Tibial nerve (tissue), 3 donors: ENCODE results near the gene PTGDS.

Source experiments
- POLR2A ChIP-seq, 2 donors: fragments of 450-650 bp; IDR thresholded peaks; one replicate each; pipeline ENCODE4 v1.6.1; 2017; ENCODE audit warnings: antibody characterized with exemption in 2 of 2, mild to moderate bottlenecking in 2 of 2, moderate library complexity in 2 of 2
- TF ChIP-seq, protein P1 (sequence below), 5 experiments: fragments of 200-600 bp in 3 of 5; fragments of 450-650 bp in 2 of 5; sonication (generic) in 3 of 5; IDR thresholded peaks; one replicate each; pipeline ENCODE4 v1.5.1; 2016 to 2019; ENCODE audit warnings: antibody characterized with exemption in 5 of 5, mild to moderate bottlenecking in 3 of 5, moderate library complexity in 2 of 5

DNA sequence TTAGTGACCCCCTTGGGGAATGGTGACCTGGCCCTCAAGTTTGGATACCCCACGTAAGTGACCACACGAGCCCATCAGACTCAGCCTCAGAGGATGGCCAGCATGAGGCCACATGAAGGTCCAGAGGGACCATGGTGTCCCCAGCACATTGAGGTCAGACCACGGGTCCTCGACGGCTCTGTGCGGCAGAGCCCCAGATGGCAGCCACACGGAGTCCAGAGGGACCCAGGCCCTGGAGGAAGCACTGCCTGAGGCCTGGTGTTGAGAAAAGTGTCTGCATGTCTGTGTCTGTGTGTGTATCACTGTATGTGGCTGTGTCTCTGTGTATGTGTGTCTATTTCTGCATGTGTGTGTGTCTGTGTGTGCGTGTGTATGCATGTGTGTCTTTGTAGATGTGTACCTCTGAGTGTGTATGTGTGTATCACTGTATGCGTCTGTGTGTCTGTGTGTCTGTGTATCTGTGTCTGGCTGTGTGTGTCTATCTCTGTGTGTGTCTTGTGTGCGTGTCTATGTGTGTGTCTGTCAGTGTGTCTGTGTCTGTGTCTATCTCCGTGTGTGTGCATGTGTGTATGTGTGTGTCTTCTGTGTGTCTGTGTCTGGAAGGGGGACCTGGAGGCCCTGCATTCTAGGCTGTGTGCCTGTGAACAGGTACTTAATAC is 6.5 kb downstream of the PTGDS start:
- TF ChIP-seq, protein P1, sequence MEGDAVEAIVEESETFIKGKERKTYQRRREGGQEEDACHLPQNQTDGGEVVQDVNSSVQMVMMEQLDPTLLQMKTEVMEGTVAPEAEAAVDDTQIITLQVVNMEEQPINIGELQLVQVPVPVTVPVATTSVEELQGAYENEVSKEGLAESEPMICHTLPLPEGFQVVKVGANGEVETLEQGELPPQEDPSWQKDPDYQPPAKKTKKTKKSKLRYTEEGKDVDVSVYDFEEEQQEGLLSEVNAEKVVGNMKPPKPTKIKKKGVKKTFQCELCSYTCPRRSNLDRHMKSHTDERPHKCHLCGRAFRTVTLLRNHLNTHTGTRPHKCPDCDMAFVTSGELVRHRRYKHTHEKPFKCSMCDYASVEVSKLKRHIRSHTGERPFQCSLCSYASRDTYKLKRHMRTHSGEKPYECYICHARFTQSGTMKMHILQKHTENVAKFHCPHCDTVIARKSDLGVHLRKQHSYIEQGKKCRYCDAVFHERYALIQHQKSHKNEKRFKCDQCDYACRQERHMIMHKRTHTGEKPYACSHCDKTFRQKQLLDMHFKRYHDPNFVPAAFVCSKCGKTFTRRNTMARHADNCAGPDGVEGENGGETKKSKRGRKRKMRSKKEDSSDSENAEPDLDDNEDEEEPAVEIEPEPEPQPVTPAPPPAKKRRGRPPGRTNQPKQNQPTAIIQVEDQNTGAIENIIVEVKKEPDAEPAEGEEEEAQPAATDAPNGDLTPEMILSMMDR (IDR thresholded peaks at IDR 0.05): no peak
- TF ChIP-seq POLR2A (IDR thresholded peaks at IDR 0.05): no peak
